ENCODE results near the gene EXD3.
A peak's percentile ranks its signal among the peaks of the same experiment; 100 is the strongest.

Gene EXD3

DNA sequence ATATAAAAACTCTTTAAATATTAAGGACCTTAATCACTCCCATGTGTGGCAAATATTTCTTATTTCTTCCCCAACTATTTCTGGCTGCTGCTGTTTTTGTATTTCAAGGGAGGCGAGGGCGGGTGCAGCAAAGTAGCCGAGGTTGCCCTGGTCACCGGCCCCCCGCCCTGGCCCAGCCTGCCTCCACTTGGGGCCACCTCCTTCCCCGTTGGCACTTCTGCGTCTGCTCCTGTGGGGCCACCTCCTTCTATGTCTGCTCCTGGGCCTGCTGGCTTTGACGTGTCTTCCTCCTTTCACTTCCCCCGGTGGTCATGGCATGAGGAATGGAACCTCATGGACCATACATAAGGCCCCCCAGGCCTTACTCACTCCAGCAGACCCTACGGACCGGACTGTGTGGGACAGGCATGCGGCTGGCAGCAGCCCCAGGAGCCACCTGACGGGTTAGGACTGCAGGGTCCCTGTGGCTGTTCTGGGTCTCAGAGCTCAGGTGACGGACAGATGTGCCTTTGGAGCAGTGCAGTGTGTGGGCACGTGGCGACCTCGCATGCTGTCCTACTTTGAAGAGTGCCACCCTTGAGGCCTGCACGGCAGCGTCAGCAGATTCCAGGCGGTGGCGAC is 24.0 kb upstream of the EXD3 start:
- peak overlapping the region in 7 of 11 experiments; percentile 4 to 81 (median 65); a peak in 12 of 22 replicates for H3K4me2 ChIP-seq
- peaks cover 31 to 62% (median 51%) of the 10 kb centered on the region in 10 experiments for H3K4me1 ChIP-seq
- H3K9ac ChIP-seq = no peak overlapping the region
- TF ChIP-seq Cebpa-rat (IDR thresholded peaks at IDR 0.05) = no peak
- H3K9me3 ChIP-seq (replicated peaks in 1 of 11) = peaks cover 0 to 4% (median 0%) of the 10 kb centered on the region in 11 experiments; a peak in 1 of 22 replicates
- no peak overlapping the region for H3K27ac ChIP-seq
- peaks cover 6 to 18% (median 12%) of the 10 kb centered on the region in 11 experiments for H3K27me3 ChIP-seq
- peaks cover 0 to 21% (median 12%) of the 10 kb centered on the region in 11 experiments; a peak in 13 of 22 replicates for H3K36me3 ChIP-seq
- peaks cover 0 to 55% (median 32%) of the 10 kb centered on the region in 11 experiments; a peak in 16 of 22 replicates for H4K20me1 ChIP-seq
- H3K4me3 ChIP-seq = no peak overlapping the region

DNA sequence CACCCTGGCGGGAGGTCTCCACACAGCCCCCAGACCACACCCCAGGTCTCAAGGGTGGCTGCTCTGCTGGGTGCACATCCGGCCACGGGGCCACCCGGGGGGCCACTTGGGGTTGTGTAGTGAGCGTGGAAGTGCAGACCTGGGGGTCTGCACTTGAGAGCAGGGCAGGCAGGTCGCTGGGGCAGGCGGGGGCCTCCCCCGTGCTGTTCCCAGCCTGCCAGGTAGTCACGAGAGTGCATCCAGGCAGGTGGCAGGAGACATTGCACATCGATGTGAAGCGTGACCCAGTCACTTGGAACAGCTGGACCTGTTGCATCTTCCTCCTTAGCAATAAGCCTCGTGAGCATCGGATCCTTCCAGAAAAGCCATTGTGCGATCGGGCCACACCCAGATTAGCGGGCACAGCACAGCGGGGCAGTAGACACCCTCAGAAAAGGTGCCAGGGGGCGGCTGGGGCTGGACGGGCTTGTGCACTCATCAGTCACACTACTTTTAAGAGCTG is 23.0 kb upstream of the EXD3 start:
- Histone ChIP-seq H3K36me3 (peaks cover 0 to 21% (median 12%) of the 10 kb centered on the region in 11 experiments; a peak in 13 of 22 replicates), H3K4me1 (peaks cover 26 to 58% (median 49%) of the 10 kb centered on the region in 10 experiments), H3K27ac (no peak overlapping the region), H3K4me3 (no peak overlapping the region), H3K9ac (0 out of 22 replicates have a peak overlapping the region, but pooled peaks of 1 of the 11 experiments have one; percentile 4), H3K27me3 (peaks cover 13 to 26% (median 20%) of the 10 kb centered on the region in 11 experiments), H3K9me3 (replicated peaks in 1 of 11) (peaks cover 0 to 4% (median 0%) of the 10 kb centered on the region in 11 experiments; a peak in 1 of 22 replicates), H4K20me1 (peaks cover 0 to 51% (median 32%) of the 10 kb centered on the region in 11 experiments; a peak in 16 of 22 replicates), H3K4me2 (peak overlapping the region in 10 of 11 experiments; percentile 7 to 81 (median 30); a peak in 12 of 22 replicates)
- TF ChIP-seq Cebpa-rat (IDR thresholded peaks at IDR 0.05) = no peak

GRCh38 chr9:137445275-137445807 is 22.4 kb upstream of the EXD3 start:
- H4K20me1 ChIP-seq = peaks cover 0 to 51% (median 32%) of the 10 kb centered on the region in 11 experiments; a peak in 16 of 22 replicates
- H3K9me3 ChIP-seq (replicated peaks in 1 of 11) = peaks cover 0 to 4% (median 0%) of the 10 kb centered on the region in 11 experiments; a peak in 1 of 22 replicates
- peaks cover 26 to 56% (median 44%) of the 10 kb centered on the region in 10 experiments for H3K4me1 ChIP-seq
- peak overlapping the region; percentile 7 to 81 (median 30); a peak in 16 of 22 replicates for H3K4me2 ChIP-seq
- H3K4me3 ChIP-seq = no peak overlapping the region
- peaks cover 0 to 21% (median 12%) of the 10 kb centered on the region in 11 experiments; a peak in 13 of 22 replicates for H3K36me3 ChIP-seq
- no peak for TF ChIP-seq Cebpa-rat (IDR thresholded peaks at IDR 0.05)
- H3K9ac ChIP-seq = no peak overlapping the region
- H3K27me3 ChIP-seq = peaks cover 13 to 27% (median 20%) of the 10 kb centered on the region in 11 experiments
- H3K27ac ChIP-seq = no peak overlapping the region

DNA sequence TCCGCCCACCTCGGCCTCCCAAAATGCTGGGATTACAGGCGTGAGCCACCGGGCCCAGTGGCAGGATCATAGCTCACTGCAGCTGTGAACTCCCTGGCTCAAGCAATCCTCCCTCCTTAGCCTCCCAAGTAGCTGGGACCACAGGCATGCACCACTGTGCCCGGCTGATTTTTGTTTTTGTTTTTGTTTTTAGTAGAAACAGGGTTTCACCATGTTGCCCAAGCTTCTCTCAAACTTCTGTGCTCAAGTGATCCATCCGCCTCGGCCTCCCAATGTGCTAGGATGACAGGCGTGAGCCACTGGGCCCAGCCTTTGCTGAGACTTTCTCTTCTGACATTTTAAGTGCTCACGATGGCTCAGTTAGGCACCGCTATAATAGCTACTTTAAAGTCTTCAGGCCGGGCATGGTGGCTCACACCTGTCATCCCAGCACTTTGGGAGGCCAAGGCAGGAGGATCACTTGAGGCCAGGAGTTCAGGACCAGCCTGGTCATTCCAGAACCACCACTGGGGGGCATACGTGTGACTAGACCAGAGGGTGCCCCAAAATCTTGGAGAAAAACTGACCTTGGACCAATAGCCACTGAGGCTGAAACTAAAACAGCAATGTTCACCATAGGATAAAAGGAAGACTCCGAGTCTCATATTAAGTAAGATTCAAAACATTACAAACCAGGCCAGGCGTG is 21.3 kb upstream of the EXD3 start:
- H3K4me1 ChIP-seq = peaks cover 16 to 45% (median 33%) of the 10 kb centered on the region in 10 experiments
- no peak overlapping the region; a peak in 1 of 22 replicates for H3K4me2 ChIP-seq
- peaks cover 0 to 4% (median 0%) of the 10 kb centered on the region in 11 experiments; a peak in 1 of 22 replicates for H3K9me3 ChIP-seq (replicated peaks in 1 of 11)
- H3K27me3 ChIP-seq = peaks cover 13 to 27% (median 20%) of the 10 kb centered on the region in 11 experiments
- H3K9ac ChIP-seq = no peak overlapping the region
- no peak for TF ChIP-seq Cebpa-rat (IDR thresholded peaks at IDR 0.05)
- H4K20me1 ChIP-seq = peaks cover 0 to 42% (median 22%) of the 10 kb centered on the region in 11 experiments; a peak in 17 of 22 replicates
- H3K4me3 ChIP-seq = no peak overlapping the region
- H3K36me3 ChIP-seq = peaks cover 0 to 12% (median 4%) of the 10 kb centered on the region in 11 experiments; a peak in 11 of 22 replicates
- no peak overlapping the region for H3K27ac ChIP-seq

GRCh38 chr9:137441935-137442321 is 19.0 kb upstream of the EXD3 start:
- Histone ChIP-seq H3K27me3 (peaks cover 14 to 27% (median 20%) of the 10 kb centered on the region in 11 experiments), H3K4me1 (peaks cover 17 to 36% (median 27%) of the 10 kb centered on the region in 10 experiments; a peak in 19 of 20 replicates), H3K36me3 (no peaks in the 10 kb centered on the region), H3K4me3 (no peak overlapping the region), H3K27ac (no peak overlapping the region), H3K9me3 (replicated peaks in 1 of 11) (peaks cover 0 to 4% (median 0%) of the 10 kb centered on the region in 11 experiments; a peak in 1 of 22 replicates), H3K4me2 (no peak overlapping the region), H3K9ac (no peak overlapping the region), H4K20me1 (peaks cover 0 to 32% (median 14%) of the 10 kb centered on the region in 11 experiments; a peak in 11 of 22 replicates)
- no peak for TF ChIP-seq Cebpa-rat (IDR thresholded peaks at IDR 0.05)

DNA sequence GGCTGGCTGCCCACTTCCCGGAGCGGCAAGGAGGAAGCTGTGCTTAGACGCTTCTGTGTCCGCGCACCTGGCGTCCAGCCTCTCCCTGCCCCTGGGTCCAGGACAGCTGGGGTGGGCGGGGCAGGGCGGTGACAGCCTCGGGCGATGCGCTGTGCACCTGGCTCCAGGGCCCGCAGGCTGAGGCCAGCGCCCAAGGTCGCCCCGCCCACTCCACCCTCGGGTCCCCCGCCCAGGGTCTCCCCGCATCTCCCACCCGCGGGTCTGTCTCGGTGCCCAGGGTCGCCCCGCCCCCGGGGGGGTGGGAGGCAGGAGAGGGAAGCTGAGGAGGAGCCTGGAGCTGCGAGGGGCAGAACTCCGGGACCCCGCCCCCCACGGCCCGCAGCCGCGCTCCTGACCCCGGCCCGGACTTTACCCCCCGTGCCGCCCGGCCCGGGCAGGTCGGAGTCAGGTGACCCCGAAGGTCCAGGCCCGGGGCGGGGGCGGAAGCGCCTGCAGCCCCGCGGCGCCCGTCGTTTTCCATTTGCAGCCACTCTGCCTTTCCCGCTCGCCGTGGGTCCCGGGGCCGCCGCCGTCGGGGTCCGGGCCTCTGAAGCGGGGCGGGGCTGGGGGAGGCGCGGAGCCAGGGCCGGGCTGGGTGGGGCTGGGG is 18.4 kb upstream of the EXD3 start, which contains the start of gene ENTPD8:
Gene ENTPD8 (minus strand): TSS at position 69 of the 646 bp plus-strand sequence. CDS start 3,072 bp downstream, outside the sequence.
- Histone ChIP-seq H3K4me1 (peaks cover 15 to 38% (median 25%) of the 10 kb centered on the region in 10 experiments), H4K20me1 (peaks cover 0 to 34% (median 10%) of the 10 kb centered on the region in 11 experiments; a peak in 12 of 22 replicates), H3K9me3 (replicated peaks in 1 of 11) (peaks cover 0 to 4% (median 0%) of the 10 kb centered on the region in 11 experiments; a peak in 1 of 22 replicates), H3K9ac (peak within 1 kb of the TSS in 2 of 11 experiments; percentile 26 to 47; a peak in 2 of 22 replicates), H3K36me3 (no peaks in the 10 kb centered on the region), H3K4me2 (peak within 1 kb of the TSS; percentile 83 to 93 (median 89); a peak in 21 of 22 replicates), H3K27me3 (peaks cover 14 to 27% (median 20%) of the 10 kb centered on the region in 11 experiments), H3K4me3 (peak within 1 kb of the TSS; percentile 42 to 68 (median 54); a peak in 19 of 20 replicates), H3K27ac (no peak within 1 kb of the TSS)
- no peak for TF ChIP-seq Cebpa-rat (IDR thresholded peaks at IDR 0.05)

DNA sequence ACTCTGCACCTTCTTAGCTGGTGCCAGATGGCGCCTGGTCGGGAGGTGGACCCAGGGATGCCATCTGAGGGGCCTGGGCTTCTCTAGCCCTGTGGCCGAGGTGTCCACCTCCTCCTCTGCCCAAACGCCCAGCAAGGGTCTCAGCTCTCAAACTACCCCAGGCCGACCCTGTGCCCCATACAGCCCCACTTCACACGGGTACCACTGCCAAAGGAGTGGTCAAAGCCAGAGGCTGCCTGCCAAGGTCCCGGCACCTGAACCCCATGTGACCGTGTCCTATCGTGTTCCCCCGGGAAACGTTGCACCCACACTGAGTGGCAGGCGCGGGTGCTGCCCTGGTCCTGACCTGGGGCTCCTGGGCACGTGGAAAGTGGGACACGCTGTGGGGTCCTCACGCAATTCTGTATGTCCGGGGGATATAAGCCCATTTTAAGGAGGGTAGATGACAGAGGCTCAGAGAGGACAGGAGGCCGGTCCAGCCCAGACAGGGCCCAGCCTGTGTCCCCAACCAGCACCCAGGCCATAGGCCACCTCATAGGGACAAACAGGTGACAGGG is 16.3 kb upstream of the EXD3 start:
- peaks cover 14 to 29% (median 20%) of the 10 kb centered on the region in 11 experiments for H3K27me3 ChIP-seq
- TF ChIP-seq Cebpa-rat (IDR thresholded peaks at IDR 0.05) = no peak

More for the DNA sequence above, 16.3 kb upstream of the EXD3 start:
- Histone ChIP-seq H3K36me3 (no peaks in the 10 kb centered on the region), H3K4me1 (peaks cover 24 to 46% (median 33%) of the 10 kb centered on the region in 10 experiments), H3K9me3 (replicated peaks in 1 of 11) (peaks cover 0 to 4% (median 0%) of the 10 kb centered on the region in 11 experiments; a peak in 1 of 22 replicates), H3K4me3 (no peak overlapping the region), H3K4me2 (no peak overlapping the region), H3K27ac (no peak overlapping the region), H3K9ac (no peak overlapping the region), H4K20me1 (peaks cover 0 to 41% (median 0%) of the 10 kb centered on the region in 11 experiments; a peak in 6 of 22 replicates)
